Heart left ventricle (tissue), 13 donors: ENCODE measurements around the gene C5orf22.

Experiments used
- CTCF ChIP-seq, 12 donors: fragments of 200-600 bp; sonication (generic) in 4 of 12; IDR thresholded peaks; one replicate each; pipeline versions ENCODE4 v1.5.0 to v1.8.0; 2018 to 2022; ENCODE audit warnings: antibody characterized with exemption in 12 of 12, mild to moderate bottlenecking in 5 of 12
- POLR2A ChIP-seq, 2 donors: fragments of 450-650 bp; IDR thresholded peaks; one replicate each; pipeline ENCODE4 v1.6.1; 2017; ENCODE audit warnings: antibody characterized with exemption in 2 of 2, mild to moderate bottlenecking in 2 of 2, moderate library complexity in 2 of 2
- donor health status: ischemic (EF 13 %, LVEDD 7.1; RV severe dilation, severe dysfunction).
- donor health status: DM: no; HTN: yes; CAD: no.
- donor health status: DM: no; HTN: no; CAD: no.
- donor health status: ischemic (EF 25% LVEDD 6.9; RV normal size, moderate dysfunction).
- donor health status: ischemic (EF 25% LVEDD 5.7; RV mildly dilated, moderate dysfunction).
- donor health status: ischemic (EF 35%, LVEDD 5.7; RV mildly dilated, moderate dysfunction).
- donor health status: nonischemic (EF 11% LVEDD 7.7; RV severe dilation, severe dysfunction).
- donor health status: DM: yes; HTN: yes; CAD: no.
- donor health status: PGD.
- donor health status: ischemic (EF 29% LVEDD 5.4; RV normal size, mild dysfunction).
- donor health status: nonischemic (EF 23%, LVEDD 6.1; RV moderate dilation, normal function).

GRCh38 chr5:31537851-31538250 lies 5.8 kb downstream of the C5orf22 start:
- TF ChIP-seq CTCF (IDR thresholded peaks at IDR 0.05), result no peak
- no peak for TF ChIP-seq POLR2A (IDR thresholded peaks at IDR 0.05)
